ENCODE data around the gene SLC4A1AP. TPM values are rescaled to one million over a fixed set of nuclear protein-coding genes. Genes with fewer than 3 reads are reported as not detected.
A peak's percentile ranks its signal among the peaks of the same experiment; 100 is the strongest.

Gene SLC4A1AP
- total RNA-seq, 1 donor from 2014 or later = 19.8 TPM

GRCh38 chr2:27730261-27730662 lies 66.6 kb downstream of the SLC4A1AP start:
- Mint-ChIP-seq H3K4me1 (ENCODE audit: unreplicated experiment) (peaks cover 38% of the 10 kb centered on the region), H3K9me3 (ENCODE audit: unreplicated experiment) (no peaks in the 10 kb centered on the region), H3K27me3 (ENCODE audit: unreplicated experiment) (peaks cover 1% of the 10 kb centered on the region), H3K27ac (ENCODE audit: unreplicated experiment) (no peak overlapping the region), H3K36me3 (ENCODE audit: low read depth, unreplicated experiment) (no peaks in the 10 kb centered on the region), H3K4me3 (ENCODE audit: unreplicated experiment) (no peak overlapping the region)
- no peak for TF ChIP-seq CTCF (IDR thresholded peaks at IDR 0.05; ENCODE audit: unreplicated experiment)
- no peak for DNase-seq (ENCODE audit: low spot score)

DNA sequence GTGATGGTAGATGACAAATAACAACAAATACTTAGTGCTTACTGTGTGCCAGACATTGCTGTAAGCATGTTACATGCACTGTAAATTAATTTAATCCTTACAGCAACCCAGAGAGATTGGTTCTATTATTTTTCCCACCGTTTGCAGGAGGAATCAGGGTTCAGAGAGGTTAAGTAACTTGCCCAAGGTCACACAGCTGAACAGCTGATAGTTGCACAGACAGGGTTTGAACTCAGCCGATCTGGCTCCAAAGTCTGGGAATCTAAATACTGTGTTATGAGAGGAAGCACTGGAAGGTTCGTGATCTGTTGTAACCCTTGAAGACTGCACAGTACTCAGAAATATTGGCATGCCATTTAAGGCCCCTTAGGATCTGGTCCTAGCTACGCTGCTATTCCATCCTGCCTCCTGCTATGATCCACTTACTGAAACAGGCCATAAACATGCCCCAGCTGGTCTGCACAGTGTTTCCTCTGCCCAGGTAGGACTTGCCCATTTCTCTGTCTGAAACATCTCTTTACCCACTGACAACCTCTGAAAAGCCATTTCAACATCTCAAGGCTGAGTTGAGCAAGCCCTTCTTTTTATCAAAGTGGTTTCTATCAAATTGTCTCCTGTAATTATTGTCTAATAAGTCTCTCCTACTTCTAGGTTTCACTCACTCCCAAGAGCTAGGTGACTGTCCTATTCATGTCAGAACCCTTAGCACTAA lies 67.4 kb downstream of the SLC4A1AP start:
- H3K4me3 Mint-ChIP-seq (ENCODE audit: unreplicated experiment) = no peak overlapping the region
- no peak for DNase-seq (ENCODE audit: low spot score)
- no peak for TF ChIP-seq CTCF (IDR thresholded peaks at IDR 0.05; ENCODE audit: unreplicated experiment)
- peaks cover 1% of the 10 kb centered on the region for H3K27me3 Mint-ChIP-seq (ENCODE audit: unreplicated experiment)
- H3K27ac Mint-ChIP-seq (ENCODE audit: unreplicated experiment) = no peak overlapping the region
- H3K4me1 Mint-ChIP-seq (ENCODE audit: unreplicated experiment) = peaks cover 38% of the 10 kb centered on the region
- H3K36me3 Mint-ChIP-seq (ENCODE audit: low read depth, unreplicated experiment) = no peaks in the 10 kb centered on the region
- no peaks in the 10 kb centered on the region for H3K9me3 Mint-ChIP-seq (ENCODE audit: unreplicated experiment)

DNA sequence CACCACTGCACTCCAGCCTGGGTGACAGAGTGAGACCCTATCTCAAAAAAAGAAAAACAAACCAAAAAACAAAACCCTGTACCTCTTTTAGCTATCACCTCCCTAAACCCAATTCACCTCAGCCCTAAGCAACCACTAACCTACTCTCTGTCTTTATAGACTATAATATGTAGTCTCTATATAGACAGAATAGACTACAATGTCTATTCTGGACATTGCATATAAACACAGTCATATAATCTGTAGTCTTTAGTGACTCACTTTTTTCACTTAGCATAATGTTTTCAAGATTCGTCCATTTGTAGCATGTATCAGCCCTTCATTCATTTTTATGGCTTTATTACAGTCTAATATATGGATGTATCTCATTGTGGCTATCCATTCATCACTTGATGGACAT lies 70.6 kb downstream of the SLC4A1AP start:
- Mint-ChIP-seq H3K4me3 (ENCODE audit: unreplicated experiment) (no peak overlapping the region), H3K36me3 (ENCODE audit: low read depth, unreplicated experiment) (peaks cover 4% of the 10 kb centered on the region)

DNA sequence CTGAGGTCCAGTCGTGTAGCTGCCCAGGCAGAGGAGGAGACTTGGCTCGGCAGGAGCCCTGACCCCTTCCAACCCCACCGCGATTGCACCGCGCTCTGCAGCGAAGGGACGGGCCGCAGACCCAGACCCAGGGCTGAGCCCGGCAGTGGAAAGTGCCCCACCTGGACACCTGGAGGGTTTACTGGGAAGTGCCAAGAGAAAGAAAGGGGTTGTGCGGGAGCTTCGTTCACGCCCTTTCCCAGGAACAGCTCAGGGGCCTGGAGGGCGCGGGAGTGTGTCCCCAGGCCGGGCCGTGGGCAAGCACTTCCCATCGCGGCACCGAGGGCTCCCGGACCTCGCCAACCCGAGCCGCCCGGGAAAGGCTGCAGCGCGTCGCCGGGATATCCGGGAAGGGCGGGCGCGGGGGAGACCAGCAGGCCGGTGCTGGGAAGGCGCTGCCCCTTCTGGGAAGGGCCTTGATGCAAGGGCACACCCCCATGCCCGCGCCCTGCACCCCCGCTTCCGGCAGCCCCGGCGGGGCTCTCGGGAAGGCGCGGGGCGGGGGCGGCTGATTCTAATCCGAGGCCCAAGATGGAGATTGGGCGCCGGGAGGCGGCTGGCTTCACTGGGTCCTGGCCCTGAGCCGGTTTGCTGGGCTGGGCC lies 71.7 kb downstream of the SLC4A1AP start:
- TF ChIP-seq CTCF (IDR thresholded peaks at IDR 0.05; ENCODE audit: unreplicated experiment) = no peak
- Mint-ChIP-seq H3K9me3 (ENCODE audit: unreplicated experiment) (no peaks in the 10 kb centered on the region), H3K36me3 (ENCODE audit: low read depth, unreplicated experiment) (peaks cover 4% of the 10 kb centered on the region), H3K4me1 (ENCODE audit: unreplicated experiment) (peaks cover 33% of the 10 kb centered on the region), H3K4me3 (ENCODE audit: unreplicated experiment) (peak overlapping the region; percentile 52), H3K27me3 (ENCODE audit: unreplicated experiment) (no peaks in the 10 kb centered on the region), H3K27ac (ENCODE audit: unreplicated experiment) (peak overlapping the region; percentile 54)
- peak; percentile 63 for DNase-seq (ENCODE audit: low spot score)

More for the DNA sequence above, 70.6 kb downstream of the SLC4A1AP start:
- H3K4me1 Mint-ChIP-seq (ENCODE audit: unreplicated experiment) = peaks cover 42% of the 10 kb centered on the region
- no peaks in the 10 kb centered on the region for H3K27me3 Mint-ChIP-seq (ENCODE audit: unreplicated experiment)
- no peak for DNase-seq (ENCODE audit: low spot score)
- no peak overlapping the region for H3K27ac Mint-ChIP-seq (ENCODE audit: unreplicated experiment)
- no peaks in the 10 kb centered on the region for H3K9me3 Mint-ChIP-seq (ENCODE audit: unreplicated experiment)
- no peak for TF ChIP-seq CTCF (IDR thresholded peaks at IDR 0.05; ENCODE audit: unreplicated experiment)
